DMS53 treated with DMSO at 0.1 percent for 48 hours (cell line): ENCODE results near the gene ZNF821.
"Not testable (repeated sequence)": the region's sequence is repeated elsewhere in the genome, so short reads cannot be mapped to it uniquely, and the experiment has no call there.

Experiments used
- DNase-seq: peaks from one replicate; lab custom pipeline; 2025; ENCODE audit not compliant: unreplicated experiment; lab: John Stamatoyannopoulos, UW

ZNF821 gene

GRCh38 chr16:71902656-71903365 lies 18.8 kb upstream of the ZNF821 start:
- no peak for DNase-seq

DNA sequence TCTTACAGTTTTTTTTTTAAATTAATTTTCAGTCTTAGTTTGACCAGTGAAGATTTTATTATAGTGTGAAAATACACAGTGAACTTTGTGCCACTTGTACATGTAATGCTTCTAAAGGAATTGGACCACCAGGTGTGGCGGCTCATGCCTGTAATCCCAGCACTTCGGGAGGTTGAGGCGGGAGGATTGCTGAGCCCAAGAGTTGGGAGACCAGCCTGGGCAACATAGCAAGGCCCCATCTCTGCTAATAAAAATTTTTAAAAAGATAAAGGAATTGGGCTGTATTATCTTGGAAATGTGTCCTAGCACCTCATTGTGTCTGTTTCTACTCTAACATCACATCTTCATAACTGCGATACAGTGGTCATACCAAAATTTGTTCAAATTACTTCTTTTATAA lies 15.2 kb upstream of the ZNF821 start:
- no peak for DNase-seq

GRCh38 chr16:71896764-71897368 lies 12.9 kb upstream of the ZNF821 start:
- DNase-seq: no peak

DNA sequence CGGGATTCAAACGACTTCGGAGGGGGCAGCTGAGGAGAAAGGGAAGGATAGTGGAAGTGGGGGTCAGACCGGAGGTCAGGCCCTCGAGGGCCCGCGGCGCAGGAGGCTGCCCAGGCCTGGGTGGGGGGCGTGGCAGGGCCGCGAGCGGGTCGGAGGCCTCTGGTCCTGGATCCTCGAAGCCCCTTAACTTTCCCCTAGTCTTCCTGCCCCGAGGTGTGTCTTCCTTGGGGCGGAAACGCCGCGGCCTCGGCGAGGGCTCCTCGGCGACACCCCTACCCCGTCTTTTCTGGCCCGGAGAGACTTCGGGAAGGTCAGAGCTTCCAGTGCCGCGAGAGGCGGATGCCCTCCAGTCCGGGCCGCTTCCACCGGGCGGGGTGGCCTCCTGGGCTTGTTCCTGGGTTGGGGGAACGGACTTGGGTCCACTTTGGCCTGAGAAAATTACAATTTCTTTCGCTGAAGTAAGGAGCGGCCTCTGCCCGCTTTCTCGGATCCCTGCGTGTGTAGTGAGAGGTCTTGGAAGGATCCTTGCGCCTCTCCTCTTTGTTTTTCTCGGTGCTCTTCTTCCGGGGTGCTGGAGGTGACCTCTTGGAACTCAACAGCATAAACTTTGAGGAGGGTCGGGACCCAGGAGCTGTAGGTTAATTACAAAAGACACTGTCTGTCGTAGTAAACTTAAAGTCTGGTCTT lies 11.8 kb upstream of the ZNF821 start:
- DNase-seq: no peak

DNA sequence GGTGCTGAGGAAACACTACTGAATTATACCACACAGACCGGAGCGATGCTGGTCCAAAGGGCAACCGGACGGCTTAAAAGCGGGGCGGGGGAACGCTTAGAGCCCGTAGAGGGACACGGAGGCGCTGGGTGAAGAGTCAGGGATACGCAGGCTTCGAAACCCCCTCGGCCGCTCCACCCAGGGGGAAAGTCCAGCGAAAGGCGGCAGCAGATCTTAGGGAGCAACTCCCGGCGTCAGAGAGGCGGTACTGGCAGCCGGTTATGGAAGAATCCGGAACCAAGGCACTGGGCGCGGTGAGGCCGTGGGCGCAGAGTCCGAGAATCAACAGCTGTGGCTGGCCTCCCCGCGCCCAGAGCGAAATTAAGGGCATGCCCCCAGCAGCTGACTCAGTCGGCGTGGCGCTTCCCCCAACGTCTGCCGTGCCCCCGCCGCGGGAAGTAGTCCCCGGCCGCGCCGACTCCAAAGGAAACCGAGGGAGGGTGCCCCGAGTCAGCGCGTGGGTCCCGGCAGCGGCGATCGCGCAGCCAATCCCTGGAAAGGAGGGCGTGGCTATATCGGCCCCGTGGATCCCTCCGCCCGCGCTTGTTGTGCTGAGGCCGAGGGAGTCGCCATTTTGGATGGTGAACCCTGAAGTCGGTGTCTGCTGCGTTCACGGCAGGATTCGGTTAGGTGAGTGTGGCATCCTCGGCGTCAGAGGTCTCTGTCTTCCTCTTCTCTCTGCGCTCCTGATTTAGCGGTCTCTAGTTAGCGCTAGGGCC lies 11.1 kb upstream of the ZNF821 start, which contains the start of gene IST1:
Gene IST1, plus strand, starts transcription at position 611 of the 758 bp plus-strand sequence. CDS start 20,110 bp downstream, outside the sequence.
- peak; percentile 85 for DNase-seq

DNA sequence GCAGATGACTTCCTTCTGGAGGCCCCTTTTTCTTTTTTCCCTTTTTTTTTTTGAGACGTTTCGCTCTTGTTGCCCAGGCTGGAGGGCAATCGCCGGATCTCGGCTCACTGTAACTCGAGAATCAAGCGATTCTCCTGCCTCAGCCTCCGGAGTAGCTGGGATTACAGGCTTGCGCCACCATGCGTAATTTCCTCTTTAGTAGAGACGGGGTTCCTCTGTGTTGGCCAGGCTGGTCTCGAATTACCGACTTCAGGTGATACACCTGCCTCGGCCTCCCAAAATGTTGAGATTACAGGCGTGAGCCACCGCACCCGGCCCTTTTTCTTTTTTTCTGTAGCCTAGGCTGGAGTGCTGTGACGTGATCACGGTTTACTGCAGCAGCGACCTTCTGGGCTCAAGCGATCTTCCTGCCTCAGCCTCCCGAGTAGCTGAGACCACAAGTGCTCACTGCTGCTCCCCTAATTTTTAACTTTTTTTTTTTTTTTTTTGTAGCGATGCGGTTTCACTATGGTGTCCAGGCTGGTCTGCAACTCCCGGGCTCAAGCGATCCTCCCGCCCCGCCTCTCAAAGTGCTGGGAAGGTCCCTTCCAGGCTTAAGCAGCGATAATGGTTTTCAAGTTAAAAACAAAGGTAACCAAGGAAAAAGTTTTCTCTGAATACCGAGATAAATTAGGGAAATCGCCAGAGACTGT lies 10.4 kb upstream of the ZNF821 start:
- peak; percentile 32 for DNase-seq

- no peak for DNase-seq
Measured at GRCh38 chr16:71893888-71894228, 9.9 kb upstream of the ZNF821 start.

DNA sequence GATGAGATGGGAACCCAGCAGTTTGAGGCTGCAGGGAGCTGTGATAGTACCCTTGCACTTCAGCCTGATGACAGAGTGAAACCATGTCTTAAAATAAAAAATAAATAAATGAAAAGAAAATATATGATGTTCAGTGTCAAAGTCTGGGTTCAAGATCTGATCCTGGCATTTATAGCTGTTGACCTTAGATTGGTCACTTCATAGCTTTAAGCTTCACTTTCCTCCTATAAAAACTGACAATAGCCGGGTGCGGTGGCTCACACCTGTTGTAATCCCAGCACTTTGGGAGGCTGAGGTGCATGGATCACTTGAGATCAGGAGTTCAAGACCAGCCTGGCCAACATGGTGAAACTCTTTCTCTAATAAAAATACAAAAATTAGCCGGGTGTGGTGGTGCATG lies 5.2 kb upstream of the ZNF821 start:
- no peak for DNase-seq

DNA sequence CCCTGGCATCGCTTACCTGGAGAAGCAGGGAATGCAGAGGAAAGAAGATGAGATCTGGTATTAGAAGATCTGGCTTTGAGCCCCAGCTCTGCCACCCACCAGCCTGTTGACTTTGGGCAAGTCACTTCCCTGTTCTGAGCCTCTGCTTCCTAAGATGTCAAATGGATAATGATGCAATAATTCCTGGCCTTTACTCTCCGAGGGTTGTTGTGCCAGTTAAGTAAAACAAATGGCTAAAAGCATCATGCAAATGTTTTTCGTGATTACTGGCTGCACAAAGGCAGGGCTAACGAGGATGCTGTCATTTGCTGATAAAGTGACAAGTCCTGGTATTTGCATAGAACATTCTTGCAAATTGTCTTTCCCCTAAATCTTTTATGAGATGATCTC lies 1.3 kb upstream of the ZNF821 start:
- DNase-seq: no peak

DNA sequence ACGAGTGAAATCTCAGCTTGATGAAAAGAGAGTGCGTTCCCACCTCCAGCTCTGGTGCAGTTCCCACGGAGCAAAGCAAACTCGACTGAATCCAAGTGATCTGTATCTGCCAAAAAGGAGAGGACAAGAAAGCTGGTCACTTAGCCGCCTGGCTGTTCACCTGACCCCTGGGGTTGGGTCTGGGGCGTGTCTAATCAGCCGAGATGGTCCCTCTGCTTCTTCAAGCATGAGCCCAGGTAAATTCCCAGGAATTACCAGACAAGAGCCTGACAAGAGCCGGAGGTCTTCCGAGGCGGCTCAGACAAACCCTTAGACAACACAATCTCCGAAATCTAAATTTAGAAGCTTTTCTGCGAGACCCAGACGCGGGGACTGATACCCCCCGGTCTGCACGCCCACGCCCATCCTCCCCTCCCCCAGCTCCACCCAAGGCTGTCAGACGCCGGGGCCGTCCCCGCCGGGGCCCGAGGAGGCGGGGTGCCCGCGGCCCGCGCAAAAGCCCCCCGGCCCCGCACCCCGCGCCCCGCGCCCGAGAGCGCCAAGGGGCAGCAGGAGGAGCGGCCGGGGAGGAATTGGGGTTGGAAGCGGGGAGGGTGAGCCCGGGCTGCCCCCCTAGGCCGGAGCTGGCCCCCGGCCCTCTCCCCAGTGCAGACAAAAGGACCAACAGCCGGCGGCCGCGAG lies 674 bp downstream of the ZNF821 start:
- peak; percentile 36 for DNase-seq

DNA sequence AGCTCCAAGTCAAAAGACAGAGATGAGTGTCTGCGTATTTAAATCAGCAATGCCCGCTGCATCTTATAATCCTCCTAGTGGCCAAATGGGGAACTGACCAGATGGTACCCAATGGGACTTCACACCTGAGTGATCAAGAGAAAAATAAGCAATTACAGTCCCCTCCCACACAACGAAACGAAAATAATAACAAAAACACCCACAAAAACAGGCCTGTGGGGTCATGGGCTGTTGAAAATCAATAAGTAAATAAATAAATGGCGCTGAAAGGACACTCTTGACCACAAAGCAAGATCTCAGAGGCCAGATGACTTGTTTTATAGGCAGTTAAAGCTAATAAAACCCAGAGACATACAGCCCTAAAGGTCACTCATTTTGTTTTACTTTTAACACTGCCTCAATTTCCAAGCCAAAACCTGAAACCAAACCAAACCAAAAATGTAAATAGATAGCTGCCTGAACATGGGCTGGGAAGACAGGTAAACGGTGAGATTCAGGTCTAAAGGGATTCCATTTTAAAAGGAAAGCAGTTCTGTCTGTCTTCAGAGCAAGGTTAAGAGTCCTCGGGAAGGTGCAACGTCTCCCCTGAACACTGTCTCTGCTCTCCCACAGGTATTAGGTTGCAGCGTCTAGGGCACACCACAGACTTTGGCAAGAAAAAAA lies 1.3 kb downstream of the ZNF821 start:
- peak; percentile 49 for DNase-seq

DNA sequence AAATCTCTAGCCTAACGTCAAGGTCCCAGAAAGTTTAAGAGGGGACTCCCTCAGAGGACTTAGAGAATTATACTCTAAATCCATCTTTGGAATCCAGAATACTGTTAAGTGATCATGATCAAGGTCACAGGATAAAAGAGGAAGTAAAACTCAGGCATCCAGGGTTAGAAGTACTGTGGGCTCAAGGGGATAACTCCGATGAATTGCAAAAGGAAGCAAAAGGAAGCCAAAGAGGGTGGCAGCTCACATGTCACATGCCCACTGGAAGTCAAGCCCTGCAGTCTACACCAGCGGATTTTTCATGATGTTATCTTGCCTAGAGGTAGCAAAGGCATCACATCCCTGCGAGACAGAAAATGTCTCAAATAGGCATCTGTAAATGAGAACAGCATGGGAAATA lies 3.8 kb downstream of the ZNF821 start:
- DNase-seq: no peak

DNA sequence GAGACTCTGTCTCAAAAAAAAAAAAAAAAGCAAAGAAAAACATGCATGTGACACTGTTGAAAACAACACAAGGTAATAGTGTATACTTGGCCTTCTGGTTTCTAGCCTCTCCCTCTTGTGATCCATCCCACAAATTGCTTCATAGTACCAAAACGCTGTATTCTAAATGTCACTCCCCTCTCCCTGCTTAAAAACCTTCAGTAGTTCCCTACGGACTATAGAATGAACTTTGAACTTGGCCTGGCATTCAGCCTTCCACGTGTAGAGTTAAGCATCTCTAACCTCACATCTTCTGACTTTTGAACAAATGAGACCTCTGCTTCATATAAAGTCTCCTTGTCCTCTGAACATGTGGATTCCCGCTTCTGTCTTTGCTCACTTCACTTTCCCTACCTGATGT lies 5.1 kb downstream of the ZNF821 start:
- no peak for DNase-seq

DNA sequence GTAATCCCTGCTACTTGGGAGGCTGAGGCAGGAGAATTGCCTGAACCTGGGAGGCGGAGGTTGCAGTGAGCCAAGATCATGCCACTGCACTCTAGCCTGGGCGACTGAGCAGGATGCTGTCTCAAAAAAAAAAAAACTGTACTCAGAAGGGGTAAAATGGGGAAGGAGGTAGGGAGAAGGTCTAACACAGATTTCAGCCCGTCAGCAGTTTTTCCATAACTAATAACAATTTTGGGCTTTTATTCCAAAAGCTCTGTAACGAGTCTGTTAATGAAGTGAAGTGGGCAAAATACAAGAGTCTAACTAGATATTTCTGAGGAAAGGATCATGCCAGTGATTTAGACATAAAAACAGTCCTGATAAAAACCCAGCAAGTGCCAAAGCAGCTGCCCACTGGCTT lies 10.8 kb downstream of the ZNF821 start:
- no peak for DNase-seq

DNA sequence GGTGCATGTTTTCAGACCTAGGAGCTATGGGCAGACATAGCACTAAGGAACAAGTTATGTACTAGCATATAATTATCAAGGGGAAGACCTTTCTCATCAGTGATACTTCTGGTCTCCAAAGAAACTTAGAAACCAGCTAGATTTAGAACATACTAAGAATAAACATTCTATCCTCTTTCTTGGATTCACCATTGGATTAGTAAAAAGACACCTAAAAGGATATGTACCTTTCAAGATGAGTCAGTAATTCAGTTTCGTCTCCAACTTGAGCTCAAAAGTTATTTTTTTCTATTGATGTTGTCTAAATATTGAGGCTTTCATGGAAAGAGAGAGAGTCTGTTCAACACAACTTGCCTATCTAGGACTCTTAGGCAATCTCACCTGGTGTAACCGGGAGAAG lies 13.2 kb downstream of the ZNF821 start:
- no peak for DNase-seq

DNA sequence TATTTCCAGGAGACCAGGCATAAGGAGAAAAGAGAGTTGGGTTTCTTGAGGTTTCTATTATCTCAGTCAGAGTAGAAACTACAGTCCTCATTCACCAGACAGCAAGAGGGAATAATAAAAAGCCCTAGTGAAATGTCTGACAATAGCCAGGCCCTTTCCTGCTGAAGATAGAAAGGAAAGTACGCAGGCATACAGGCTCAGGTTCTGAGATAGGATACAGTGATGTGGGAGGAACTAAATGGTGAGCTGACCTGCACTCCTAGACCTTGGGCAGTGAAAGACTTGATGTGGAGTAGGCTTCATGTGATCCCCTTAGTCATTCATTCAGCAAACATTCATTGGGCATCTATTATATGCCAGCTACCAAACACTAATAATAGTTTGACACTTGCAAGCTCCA lies 14.9 kb downstream of the ZNF821 start:
- no peak for DNase-seq

- DNase-seq: no peak
Measured at GRCh38 chr16:71867939-71868338, 16.0 kb downstream of the ZNF821 start.

GRCh38 chr16:71867175-71867574 lies 16.8 kb downstream of the ZNF821 start:
- not testable (repeated sequence) for DNase-seq

DNA sequence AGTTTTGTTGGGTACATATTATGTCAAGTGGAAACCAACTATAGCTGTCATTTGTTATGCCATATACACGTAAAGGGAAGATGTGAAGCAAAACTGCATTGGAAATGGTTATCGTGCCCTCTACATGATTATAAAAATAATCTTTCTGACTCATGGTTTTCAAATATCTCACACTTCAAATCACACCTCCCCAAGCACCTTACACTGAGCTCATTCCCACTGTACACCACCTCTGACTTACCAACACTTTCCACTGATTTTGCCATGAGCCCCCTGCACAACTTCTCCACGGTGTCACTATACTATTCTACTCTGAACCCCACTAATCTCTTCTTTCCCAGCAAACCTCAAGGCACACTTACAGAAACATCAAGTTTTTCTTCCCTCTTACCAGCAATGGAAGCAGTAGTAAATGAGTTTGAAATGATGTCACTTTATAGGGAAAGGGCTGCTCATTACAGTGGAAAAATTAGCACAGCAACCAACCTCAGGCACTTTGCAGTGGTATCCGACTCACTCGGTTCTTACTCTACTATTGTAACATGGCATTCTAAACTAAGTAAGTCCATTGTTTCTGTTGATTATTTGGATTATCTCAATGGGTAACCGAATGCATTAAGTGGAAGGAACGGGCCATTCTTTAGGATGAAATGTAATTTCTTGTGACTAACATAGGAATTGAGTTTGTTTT lies 18.7 kb downstream of the ZNF821 start:
- DNase-seq: no peak
